ENCODE measurements around the gene ATE1. TPM values are rescaled to one million over a fixed set of nuclear protein-coding genes. Genes with fewer than 3 reads are reported as not detected.

The ATE1 gene
- total and polyA plus RNA-seq, 2 donors (not counting 3 experiments of a cell fraction or from before 2014, with no cell fraction given): 8.7 to 27.1 TPM

DNA sequence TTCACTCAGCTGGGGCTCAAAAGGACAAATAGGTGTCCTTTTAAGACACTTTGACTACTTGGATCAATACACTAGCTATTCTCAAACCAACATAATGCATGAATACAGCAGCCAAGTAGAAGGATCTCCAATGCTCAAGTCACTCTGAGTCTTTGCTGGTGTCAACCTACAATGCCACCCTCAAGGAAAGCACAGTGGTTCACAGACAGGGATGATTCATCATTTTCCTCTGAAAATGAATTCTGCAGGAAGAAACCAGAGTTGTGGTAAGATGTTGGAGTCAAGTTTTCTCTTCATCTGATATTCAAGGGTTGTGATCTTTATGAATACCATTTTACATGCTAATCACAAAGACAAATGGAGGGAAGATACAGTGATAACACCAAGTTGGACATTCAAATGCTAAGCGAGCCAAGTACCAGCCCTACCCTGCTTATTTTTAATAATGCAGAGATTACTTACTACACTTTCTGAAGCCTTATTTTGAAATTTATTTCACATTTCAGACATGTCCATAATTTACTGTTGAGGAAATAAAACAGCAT is 186.5 kb downstream of the ATE1 start:
- no peak overlapping the region for H3K27ac ChIP-seq (ENCODE audit: insufficient read depth, low read depth, low read length)
- no peaks in the 10 kb centered on the region for H3K9me3 ChIP-seq (replicated peaks; ENCODE audit: control insufficient read depth, insufficient read depth, low read length)
- BruUV-seq (replicated peaks): no TSS peak
- intact Hi-C loops (cut with micrococcal nuclease) (no loop called here), dilution Hi-C loops (cut with MboI; ENCODE audit: extremely low pct_ligation_motif_present, low sequenced_read_pairs) (no loop called here)
- H3K4me3 ChIP-seq (replicated peaks in 1 of 3; ENCODE audit: insufficient read depth in 1 of 3, low read depth in 1 of 3, low read length in 3 of 3): no peak overlapping the region
- peaks cover 15% of the 10 kb centered on the region for H3K4me1 ChIP-seq (ENCODE audit: control insufficient read depth, extremely low read depth, insufficient read depth, low read length)
- H3K27me3 ChIP-seq (ENCODE audit: control insufficient read depth in 2 of 2, insufficient read depth in 2 of 2, low read length in 2 of 2): no peaks in the 10 kb centered on the region
- TF ChIP-seq FOS (IDR thresholded peaks at IDR 0.05; ENCODE audit: borderline replicate concordance, insufficient read depth, low read length) (peak; percentile 68), GATA2 (IDR thresholded peaks at IDR 0.05; ENCODE audit: insufficient read depth, insufficient read length, low read depth, low read length) (no peak), EZH2 (IDR thresholded peaks at IDR 0.05; ENCODE audit: borderline replicate concordance, low read depth, low read length, severe bottlenecking) (no peak), MYC (IDR thresholded peaks at IDR 0.05; ENCODE audit: low read depth, low read length) (no peak)
- TF ChIP-seq, protein P1, sequence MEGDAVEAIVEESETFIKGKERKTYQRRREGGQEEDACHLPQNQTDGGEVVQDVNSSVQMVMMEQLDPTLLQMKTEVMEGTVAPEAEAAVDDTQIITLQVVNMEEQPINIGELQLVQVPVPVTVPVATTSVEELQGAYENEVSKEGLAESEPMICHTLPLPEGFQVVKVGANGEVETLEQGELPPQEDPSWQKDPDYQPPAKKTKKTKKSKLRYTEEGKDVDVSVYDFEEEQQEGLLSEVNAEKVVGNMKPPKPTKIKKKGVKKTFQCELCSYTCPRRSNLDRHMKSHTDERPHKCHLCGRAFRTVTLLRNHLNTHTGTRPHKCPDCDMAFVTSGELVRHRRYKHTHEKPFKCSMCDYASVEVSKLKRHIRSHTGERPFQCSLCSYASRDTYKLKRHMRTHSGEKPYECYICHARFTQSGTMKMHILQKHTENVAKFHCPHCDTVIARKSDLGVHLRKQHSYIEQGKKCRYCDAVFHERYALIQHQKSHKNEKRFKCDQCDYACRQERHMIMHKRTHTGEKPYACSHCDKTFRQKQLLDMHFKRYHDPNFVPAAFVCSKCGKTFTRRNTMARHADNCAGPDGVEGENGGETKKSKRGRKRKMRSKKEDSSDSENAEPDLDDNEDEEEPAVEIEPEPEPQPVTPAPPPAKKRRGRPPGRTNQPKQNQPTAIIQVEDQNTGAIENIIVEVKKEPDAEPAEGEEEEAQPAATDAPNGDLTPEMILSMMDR (IDR thresholded peaks at IDR 0.05; ENCODE audit: extremely low read depth in 1 of 2, insufficient read depth in 1 of 2, low read depth in 1 of 2, low read length in 2 of 2): no peak
- POLR2A ChIA-PET: no interaction called here
- FAIRE-seq (peak; percentile 42), DNase-seq (ENCODE audit: low read depth, low spot score) (no peak)
- no peak overlapping the region for H2AFZ ChIP-seq (ENCODE audit: low read depth, low read length)
- no peak overlapping the region for H3K4me2 ChIP-seq (ENCODE audit: insufficient read depth, low read length)
- no peak overlapping the region for H3K9ac ChIP-seq (replicated peaks; ENCODE audit: extremely low read depth, insufficient read depth, low read length)
- H3K9me1 ChIP-seq (replicated peaks; ENCODE audit: control insufficient read depth, extremely low read depth, insufficient read depth, low read length): peaks cover 3% of the 10 kb centered on the region
- H3K36me3 ChIP-seq (ENCODE audit: control insufficient read depth in 2 of 2, extremely low read depth in 1 of 2, insufficient read depth in 2 of 2, low read length in 2 of 2): no peaks in the 10 kb centered on the region
- CTCF ChIA-PET: interaction anchor here (1.3 to 2.0 kb wide), 2 partner anchors 13 to 159 kb away, joined by 4 to 5 read pairs; no protein-coding TSS in a partner anchor
- no peaks in the 10 kb centered on the region for H3K79me2 ChIP-seq (ENCODE audit: control insufficient read depth, insufficient read depth, low read length)
- H4K20me1 ChIP-seq (replicated peaks; ENCODE audit: control insufficient read depth, extremely low read depth, insufficient read depth, low read length): no peaks in the 10 kb centered on the region

DNA sequence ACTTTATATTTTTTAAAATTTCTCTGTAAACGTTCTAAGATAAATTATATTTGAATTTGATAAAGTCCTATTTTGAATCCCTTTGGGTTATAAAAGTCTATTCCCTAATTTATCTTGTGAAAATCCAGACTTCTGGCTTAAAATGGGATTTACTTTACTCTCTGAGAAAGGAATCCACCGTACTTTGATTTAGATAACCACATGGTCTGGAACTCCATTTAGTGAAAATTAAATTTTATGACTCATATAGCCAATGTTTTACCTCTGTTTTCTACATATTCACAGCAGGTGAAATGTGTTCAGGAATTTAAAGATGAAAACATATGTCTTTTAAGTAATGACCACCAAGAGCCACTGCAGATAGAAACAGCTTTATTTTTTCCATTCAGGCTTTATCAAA is 187.8 kb downstream of the ATE1 start:
- ChIA-PET POLR2A (no interaction called here), CTCF (interaction anchor here (1.2 to 2.0 kb wide), 3 partner anchors 14 to 161 kb away, joined by 4 to 5 read pairs (median 4); no protein-coding TSS in a partner anchor)
- BruUV-seq (replicated peaks): no TSS peak
- intact Hi-C loops (cut with micrococcal nuclease) (no loop called here), dilution Hi-C loops (cut with MboI; ENCODE audit: extremely low pct_ligation_motif_present, low sequenced_read_pairs) (no loop called here)
- Histone ChIP-seq H3K9me1 (replicated peaks; ENCODE audit: control insufficient read depth, extremely low read depth, insufficient read depth, low read length) (no peaks in the 10 kb centered on the region), H3K27me3 (ENCODE audit: control insufficient read depth in 2 of 2, insufficient read depth in 2 of 2, low read length in 2 of 2) (no peaks in the 10 kb centered on the region), H3K27ac (ENCODE audit: insufficient read depth, low read depth, low read length) (no peak overlapping the region), H4K20me1 (replicated peaks; ENCODE audit: control insufficient read depth, extremely low read depth, insufficient read depth, low read length) (no peaks in the 10 kb centered on the region), H3K36me3 (ENCODE audit: control insufficient read depth in 2 of 2, extremely low read depth in 1 of 2, insufficient read depth in 2 of 2, low read length in 2 of 2) (no peaks in the 10 kb centered on the region), H3K9me3 (replicated peaks; ENCODE audit: control insufficient read depth, insufficient read depth, low read length) (no peaks in the 10 kb centered on the region), H3K79me2 (ENCODE audit: control insufficient read depth, insufficient read depth, low read length) (no peaks in the 10 kb centered on the region), H3K9ac (replicated peaks; ENCODE audit: extremely low read depth, insufficient read depth, low read length) (no peak overlapping the region), H2AFZ (ENCODE audit: low read depth, low read length) (no peak overlapping the region), H3K4me2 (ENCODE audit: insufficient read depth, low read length) (no peak overlapping the region), H3K4me1 (ENCODE audit: control insufficient read depth, extremely low read depth, insufficient read depth, low read length) (peaks cover 22% of the 10 kb centered on the region), H3K4me3 (replicated peaks in 1 of 3; ENCODE audit: insufficient read depth in 1 of 3, low read depth in 1 of 3, low read length in 3 of 3) (no peak overlapping the region)
- no peak for DNase-seq (ENCODE audit: low read depth, low spot score)
- TF ChIP-seq MYC (IDR thresholded peaks at IDR 0.05; ENCODE audit: low read depth, low read length): no peak
- TF ChIP-seq EZH2 (IDR thresholded peaks at IDR 0.05; ENCODE audit: borderline replicate concordance, low read depth, low read length, severe bottlenecking): no peak
- no peak for TF ChIP-seq GATA2 (IDR thresholded peaks at IDR 0.05; ENCODE audit: insufficient read depth, insufficient read length, low read depth, low read length)
- no peak for FAIRE-seq
